LNCAP (cell line): ENCODE measurements around the gene INTS7.

Experiments used
- CTCF ChIP-seq: fragments of 450-650 bp; IDR thresholded peaks from 2 replicates; pipeline ENCODE4 v1.5.1; 2017; ENCODE audit warnings: mild to moderate bottlenecking

Gene INTS7

GRCh38 chr1:212045981-212046380 is 10.6 kb upstream of the INTS7 start:
- no peak for TF ChIP-seq CTCF

GRCh38 chr1:212044851-212045250 is 9.5 kb upstream of the INTS7 start:
- TF ChIP-seq CTCF = no peak

GRCh38 chr1:212042436-212042835 is 7.1 kb upstream of the INTS7 start:
- no peak for TF ChIP-seq CTCF

GRCh38 chr1:212040629-212041412 is 5.5 kb upstream of the INTS7 start:
- TF ChIP-seq CTCF = no peak

GRCh38 chr1:212039622-212040021 is 4.3 kb upstream of the INTS7 start:
- no peak for TF ChIP-seq CTCF

- no peak for TF ChIP-seq CTCF
These were observed 2.5 kb upstream of the INTS7 start for GRCh38 chr1:212037900-212038299.

GRCh38 chr1:212035835-212036605 is 663 bp upstream of the INTS7 start:
- TF ChIP-seq CTCF = no peak
